ENCODE measurements around the gene NCKAP1. TPM values are rescaled to one million over a fixed set of nuclear protein-coding genes. Genes with fewer than 3 reads are reported as not detected.

NCKAP1 gene
- total RNA-seq, 1 experiment from 2014 or later: 112 TPM

- Histone ChIP-seq H3K79me2 (ENCODE audit: insufficient read depth, low read length) (no peaks in the 10 kb centered on the region), H3K4ac (ENCODE audit: low read depth, low read length) (no peak overlapping the region), H4K8ac (replicated peaks; ENCODE audit: insufficient read length, low read depth, low read length) (no peak overlapping the region), H3K23me2 (ENCODE audit: insufficient read length, low read depth, low read length, poor library complexity, severe bottlenecking) (no peaks in the 10 kb centered on the region), H2BK5ac (ENCODE audit: insufficient read length, low read length) (no peak overlapping the region), H3K14ac (ENCODE audit: insufficient read depth, low read length) (no peak overlapping the region), H2BK120ac (ENCODE audit: low read depth, low read length, poor library complexity, severe bottlenecking) (no peak overlapping the region), H4K5ac (ENCODE audit: insufficient read length, low read depth, low read length) (no peak overlapping the region), H2BK15ac (ENCODE audit: low read depth, low read length) (no peak overlapping the region), H4K20me1 (ENCODE audit: control insufficient read depth, insufficient read depth, insufficient read length) (no peaks in the 10 kb centered on the region), H3K23ac (ENCODE audit: insufficient read length, low read depth, low read length) (no peak overlapping the region), H3K18ac (ENCODE audit: insufficient read length, low read depth, low read length) (no peak overlapping the region), H3K27ac (ENCODE audit: insufficient read length, low read depth, low read length) (no peak overlapping the region), H3K4me1 (ENCODE audit: insufficient read depth, low read length) (no peaks in the 10 kb centered on the region), H3K79me1 (ENCODE audit: insufficient read depth, low read depth, low read length, poor library complexity, severe bottlenecking) (no peaks in the 10 kb centered on the region), H3K9me3 (ENCODE audit: control insufficient read depth, low read depth, low read length) (no peaks in the 10 kb centered on the region), H4K91ac (ENCODE audit: insufficient read length, low read depth, low read length) (no peak overlapping the region), H3K9ac (ENCODE audit: extremely low read depth, insufficient read length, low read length) (no peak overlapping the region), H3K56ac (ENCODE audit: insufficient read length, low read depth, low read length) (no peak overlapping the region), H2BK12ac (ENCODE audit: insufficient read length, low read depth, low read length) (no peak overlapping the region), H2BK20ac (ENCODE audit: low read depth, low read length, poor library complexity, severe bottlenecking) (no peak overlapping the region), H3K4me2 (ENCODE audit: insufficient read depth, insufficient read length, low read length) (no peak overlapping the region), H2AK5ac (ENCODE audit: insufficient read length, low read length) (no peak overlapping the region), H3T11ph (ENCODE audit: low read length) (no peak overlapping the region), H2AFZ (ENCODE audit: low read length) (no peak overlapping the region), H3K27me3 (ENCODE audit: insufficient read depth, low read length) (no peaks in the 10 kb centered on the region; the same call in 1 of the 2 replicates)
- Mint-ChIP-seq H3K4me3 (no peak overlapping the region), H3K4me1 (0 out of 4 replicates have a peak, but pooled peaks cover 0 to 3% of the 10 kb centered on the region in 2 experiments), H3K27me3 (ENCODE audit: low read depth) (peaks cover 2% of the 10 kb centered on the region; the same call in 1 of the 2 replicates), H3K27ac (no peak overlapping the region), H3K9me3 (no peaks in the 10 kb centered on the region; a peak in 1 of 5 replicates), H3K36me3 (ENCODE audit: insufficient read depth in 1 of 3, low read depth in 3 of 3) (no peaks in the 10 kb centered on the region; a peak in 1 of 7 replicates)
- DNase-seq: no peak
- no CpG with 5 or more reads among the region's 3 CpGs for WGBS (ENCODE audit: extremely low coverage, insufficient read length, low lambda C conversion rate)
- TF ChIP-seq, protein P1, sequence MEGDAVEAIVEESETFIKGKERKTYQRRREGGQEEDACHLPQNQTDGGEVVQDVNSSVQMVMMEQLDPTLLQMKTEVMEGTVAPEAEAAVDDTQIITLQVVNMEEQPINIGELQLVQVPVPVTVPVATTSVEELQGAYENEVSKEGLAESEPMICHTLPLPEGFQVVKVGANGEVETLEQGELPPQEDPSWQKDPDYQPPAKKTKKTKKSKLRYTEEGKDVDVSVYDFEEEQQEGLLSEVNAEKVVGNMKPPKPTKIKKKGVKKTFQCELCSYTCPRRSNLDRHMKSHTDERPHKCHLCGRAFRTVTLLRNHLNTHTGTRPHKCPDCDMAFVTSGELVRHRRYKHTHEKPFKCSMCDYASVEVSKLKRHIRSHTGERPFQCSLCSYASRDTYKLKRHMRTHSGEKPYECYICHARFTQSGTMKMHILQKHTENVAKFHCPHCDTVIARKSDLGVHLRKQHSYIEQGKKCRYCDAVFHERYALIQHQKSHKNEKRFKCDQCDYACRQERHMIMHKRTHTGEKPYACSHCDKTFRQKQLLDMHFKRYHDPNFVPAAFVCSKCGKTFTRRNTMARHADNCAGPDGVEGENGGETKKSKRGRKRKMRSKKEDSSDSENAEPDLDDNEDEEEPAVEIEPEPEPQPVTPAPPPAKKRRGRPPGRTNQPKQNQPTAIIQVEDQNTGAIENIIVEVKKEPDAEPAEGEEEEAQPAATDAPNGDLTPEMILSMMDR (conservative IDR thresholded peaks at IDR 0.05): no peak
Observed at GRCh38 chr2:182890773-182891378, 147.4 kb downstream of the NCKAP1 start.

All from H9 (cell line).